Keratinocyte (primary cell): ENCODE data around the gene WDR1. TPM values are rescaled to one million over a fixed set of nuclear protein-coding genes. Genes with fewer than 3 reads are reported as not detected.
A peak's percentile ranks its signal among the peaks of the same experiment; 100 is the strongest.

ENCODE experiments used
- DNase-seq: peaks from one replicate; pipeline ENCODE4 v3.0.0-alpha.2; 2011; ENCODE audit warnings: low read depth, missing footprints, low spot score
- FAIRE-seq: peaks from 2 replicates; lab custom pipeline; 2011; peaks lifted over from hg19 to GRCh38; lab: Jason Lieb, UNC
- H2AFZ ChIP-seq: 2 replicates; pipeline ENCODE4 v1.6.0; 2012; ENCODE audit warnings: low read length, control low read depth, inconsistent platforms; ENCODE audit not compliant: control insufficient read depth
- H3K27ac ChIP-seq: 2 replicates; pipeline ENCODE4 v1.5.1; 2011; ENCODE audit warnings: low read length; ENCODE audit not compliant: control insufficient read depth, insufficient read depth
- H3K27me3 ChIP-seq: 3 replicates; pipeline ENCODE4 v1.6.0; 2011; ENCODE audit warnings: low read length; ENCODE audit not compliant: control insufficient read depth, insufficient read depth; ENCODE audit errors: extremely low read depth
- H3K36me3 ChIP-seq, 2 experiments: 2 replicates in 1 of 2; 3 replicates in 1 of 2; pipeline ENCODE4 v1.5.1; 2011; ENCODE audit warnings: low read length in 2 of 2, mild to moderate bottlenecking in 1 of 2; ENCODE audit not compliant: control insufficient read depth in 2 of 2, insufficient read depth in 2 of 2; ENCODE audit errors: extremely low read depth in 1 of 2
- H3K4me1 ChIP-seq: 3 replicates; pipeline ENCODE4 v1.5.1; 2011; ENCODE audit warnings: low read length; ENCODE audit not compliant: control insufficient read depth, insufficient read depth; ENCODE audit errors: extremely low read depth
- H3K4me2 ChIP-seq: 3 replicates; pipeline ENCODE4 v1.6.0; 2011; ENCODE audit warnings: low read depth, low read length; ENCODE audit not compliant: control insufficient read depth, insufficient read depth; ENCODE audit errors: extremely low read depth
- H3K4me3 ChIP-seq, 3 experiments: fragments of 200-600 bp in 1 of 3; sonication (generic) in 1 of 3; 2 replicates in 2 of 3; 3 replicates in 1 of 3; pipeline ENCODE4 v1.5.1; 2011 to 2016; ENCODE audit warnings: low read length in 3 of 3, mild to moderate bottlenecking in 3 of 3, control low read depth in 2 of 3, inconsistent platforms in 1 of 3, low read depth in 1 of 3, mixed read lengths in 1 of 3, mixed run types in 1 of 3, moderate library complexity in 1 of 3; ENCODE audit not compliant: control insufficient read depth in 2 of 3, insufficient read depth in 2 of 3; ENCODE audit errors: extremely low read depth in 1 of 3
- H3K79me2 ChIP-seq: 2 replicates; pipeline ENCODE4 v1.6.0; 2012; ENCODE audit warnings: low read length; ENCODE audit not compliant: control insufficient read depth, insufficient read depth
- H3K9ac ChIP-seq: 3 replicates; pipeline ENCODE4 v1.6.0; 2011; ENCODE audit warnings: low read length; ENCODE audit not compliant: control insufficient read depth, insufficient read depth; ENCODE audit errors: extremely low read depth
- H3K9me1 ChIP-seq: 3 replicates; pipeline ENCODE4 v1.6.0; 2011; ENCODE audit warnings: low read length; ENCODE audit not compliant: control insufficient read depth, insufficient read depth; ENCODE audit errors: extremely low read depth
- H3K9me3 ChIP-seq: 2 replicates; pipeline ENCODE4 v1.5.1; 2012; ENCODE audit warnings: low read depth, low read length; ENCODE audit not compliant: control insufficient read depth
- H4K20me1 ChIP-seq: 3 replicates; pipeline ENCODE4 v1.6.0; 2011; ENCODE audit warnings: low read length; ENCODE audit not compliant: control insufficient read depth, insufficient read depth; ENCODE audit errors: extremely low read depth
- EZH2 ChIP-seq: IDR thresholded peaks from one replicate; pipeline ENCODE4 v1.6.1; 2012; ENCODE audit warnings: inconsistent platforms, mild to moderate bottlenecking, low read length, moderate library complexity
- dilution Hi-C: fragments of 300-500 bp; cut with MboI; formaldehyde crosslinking; loops from one replicate; pipeline ENCODE4 v1.7.0; 2020; ENCODE audit warnings: low sequenced_read_pairs; ENCODE audit not compliant: extremely low pct_ligation_motif_present
- polyA plus RNA-seq, 5 experiments: library from polyadenylated mRNA; depleted of rRNA in 3 of 5; stranded (reverse) in 3 of 5; stranded (forward) in 1 of 5; unstranded in 1 of 5; fragments of >200 nt; gene quantifications; 1 replicate in 1 of 5; 2 replicates in 3 of 5; 3 replicates in 1 of 5; pipeline versions ENCODE4 v1.2.1 to v1.2.3, GENCODE V29; 2011 to 2012; ENCODE audit warnings: missing spikeins in 2 of 5, low read depth in 1 of 5, low replicate concordance in 1 of 5
- TF ChIP-seq, protein P1 (sequence below), 3 experiments: IDR thresholded peaks in 1 of 3; conservative IDR thresholded peaks in 1 of 3; optimal IDR thresholded peaks in 1 of 3; 2 replicates in 2 of 3; 3 replicates in 1 of 3; pipeline versions ENCODE3 to v1.5.1; 2011; ENCODE audit warnings: low read length in 3 of 3, mild to moderate bottlenecking in 3 of 3, moderate library complexity in 2 of 3, control low read depth in 1 of 3, inconsistent platforms in 1 of 3; ENCODE audit not compliant: insufficient read depth in 2 of 3; ENCODE audit errors: extremely low read depth in 1 of 3

Gene WDR1
- polyA plus RNA-seq, 1 donor (not counting 4 experiments of a cell fraction or from before 2014, with no cell fraction given) = 423 TPM

- no peak overlapping the region for H2AFZ ChIP-seq
- peaks cover 23% of the 10 kb centered on the region for H3K9me1 ChIP-seq
- DNase-seq (no peak), FAIRE-seq (no peak)
- peak overlapping the region; percentile 26 for H3K27ac ChIP-seq
- H3K4me1 ChIP-seq = peaks cover 78% of the 10 kb centered on the region
- peaks cover 47 to 65% of the 10 kb centered on the region in 2 experiments for H3K36me3 ChIP-seq
- H4K20me1 ChIP-seq = peaks cover 74% of the 10 kb centered on the region
- no peak overlapping the region for H3K4me3 ChIP-seq
- peaks cover 95% of the 10 kb centered on the region for H3K79me2 ChIP-seq
- no peak for TF ChIP-seq EZH2
- TF ChIP-seq, protein P1, sequence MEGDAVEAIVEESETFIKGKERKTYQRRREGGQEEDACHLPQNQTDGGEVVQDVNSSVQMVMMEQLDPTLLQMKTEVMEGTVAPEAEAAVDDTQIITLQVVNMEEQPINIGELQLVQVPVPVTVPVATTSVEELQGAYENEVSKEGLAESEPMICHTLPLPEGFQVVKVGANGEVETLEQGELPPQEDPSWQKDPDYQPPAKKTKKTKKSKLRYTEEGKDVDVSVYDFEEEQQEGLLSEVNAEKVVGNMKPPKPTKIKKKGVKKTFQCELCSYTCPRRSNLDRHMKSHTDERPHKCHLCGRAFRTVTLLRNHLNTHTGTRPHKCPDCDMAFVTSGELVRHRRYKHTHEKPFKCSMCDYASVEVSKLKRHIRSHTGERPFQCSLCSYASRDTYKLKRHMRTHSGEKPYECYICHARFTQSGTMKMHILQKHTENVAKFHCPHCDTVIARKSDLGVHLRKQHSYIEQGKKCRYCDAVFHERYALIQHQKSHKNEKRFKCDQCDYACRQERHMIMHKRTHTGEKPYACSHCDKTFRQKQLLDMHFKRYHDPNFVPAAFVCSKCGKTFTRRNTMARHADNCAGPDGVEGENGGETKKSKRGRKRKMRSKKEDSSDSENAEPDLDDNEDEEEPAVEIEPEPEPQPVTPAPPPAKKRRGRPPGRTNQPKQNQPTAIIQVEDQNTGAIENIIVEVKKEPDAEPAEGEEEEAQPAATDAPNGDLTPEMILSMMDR (optimal IDR thresholded peaks at IDR 0.05 in 1 of 3, IDR thresholded peaks at IDR 0.05 in 1 of 3, conservative IDR thresholded peaks at IDR 0.05 in 1 of 3; ENCODE audit: extremely low read depth in 1 of 3, insufficient read depth in 2 of 3, low read length in 3 of 3) = no peak
- dilution Hi-C loops = no loop called here
- no peaks in the 10 kb centered on the region for H3K9me3 ChIP-seq
- H3K4me2 ChIP-seq = no peak overlapping the region
- no peak overlapping the region for H3K9ac ChIP-seq
- H3K27me3 ChIP-seq = no peaks in the 10 kb centered on the region
Measured at GRCh38 chr4:10104211-10104990, 12.2 kb downstream of the WDR1 start.

DNA sequence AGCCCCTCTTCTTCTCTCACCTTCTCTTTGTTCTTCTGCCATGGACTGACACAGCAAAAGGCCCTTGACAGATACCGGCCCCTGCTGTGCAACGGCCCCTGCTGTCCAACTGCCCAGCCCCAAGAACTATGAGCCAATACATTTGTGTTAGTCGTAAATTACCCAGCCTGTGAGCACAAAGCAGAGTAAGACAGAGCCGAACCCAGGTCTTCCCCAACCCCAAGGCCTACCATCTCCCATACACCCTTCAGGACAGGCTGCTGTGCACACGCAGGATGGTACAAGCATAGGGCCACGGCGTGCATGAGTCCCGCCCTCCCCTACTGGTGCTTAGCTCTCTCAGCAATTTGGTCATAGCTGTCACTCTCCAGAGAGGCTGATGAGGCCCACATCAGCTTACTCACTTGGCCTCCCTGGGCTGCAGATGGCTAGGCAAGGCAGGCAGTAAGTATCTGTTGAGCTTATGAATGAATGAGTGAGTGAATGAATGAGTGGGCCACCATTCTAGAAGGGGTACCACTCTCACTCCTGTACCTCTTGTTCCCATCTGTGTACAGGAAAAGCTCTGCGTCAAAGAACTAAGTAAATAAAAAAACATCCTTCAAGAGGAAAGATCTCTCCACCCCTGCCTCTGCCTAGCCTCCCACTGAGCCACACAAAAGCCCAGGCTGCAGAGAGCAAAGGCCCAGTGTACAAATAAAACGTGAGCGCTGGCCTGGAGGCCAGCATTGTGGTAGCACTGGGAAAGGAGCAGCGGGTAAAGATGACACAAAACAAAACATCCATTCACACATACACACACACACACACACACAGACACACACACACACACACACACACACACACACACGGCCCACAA is 13.9 kb downstream of the WDR1 start:
- Histone ChIP-seq H3K27ac (no peak overlapping the region), H3K4me2 (no peak overlapping the region), H3K36me3 (peaks cover 55 to 64% of the 10 kb centered on the region in 2 experiments), H3K27me3 (no peaks in the 10 kb centered on the region), H3K9me3 (no peaks in the 10 kb centered on the region), H4K20me1 (peaks cover 67% of the 10 kb centered on the region), H3K9me1 (peaks cover 20% of the 10 kb centered on the region), H3K9ac (no peak overlapping the region), H3K4me1 (peaks cover 77% of the 10 kb centered on the region), H2AFZ (no peak overlapping the region), H3K4me3 (no peak overlapping the region), H3K79me2 (peaks cover 89% of the 10 kb centered on the region)
- FAIRE-seq (no peak), DNase-seq (no peak)
- no peak for TF ChIP-seq EZH2
- TF ChIP-seq, protein P1 (optimal IDR thresholded peaks at IDR 0.05 in 1 of 3, IDR thresholded peaks at IDR 0.05 in 1 of 3, conservative IDR thresholded peaks at IDR 0.05 in 1 of 3; ENCODE audit: extremely low read depth in 1 of 3, insufficient read depth in 2 of 3, low read length in 3 of 3) = no peak
- dilution Hi-C loops = no loop called here
